Epithelial cell of proximal tubule (primary cell): ENCODE data around the gene SPINT2. TPM values are rescaled to one million over a fixed set of nuclear protein-coding genes. Genes with fewer than 3 reads are reported as not detected.
"Not testable (repeated sequence)": the region's sequence is repeated elsewhere in the genome, so short reads cannot be mapped to it uniquely, and the experiment has no call there.

Experiments used
- DNase-seq: peaks from one replicate; pipeline ENCODE4 v3.0.0-alpha.2; 2011; ENCODE audit warnings: low read depth
- H3K4me3 ChIP-seq: 2 replicates; pipeline ENCODE4 v1.5.1; 2011; ENCODE audit warnings: low read depth, mild to moderate bottlenecking, low read length
- total RNA-seq: library from RNA; depleted of rRNA; stranded (reverse); fragments of >200 nt; gene quantifications from 2 replicates; pipeline ENCODE4 v1.2.3, GENCODE V29; 2015
- TF ChIP-seq, protein P1 (sequence below): conservative IDR thresholded peaks from 2 replicates; pipeline ENCODE4 v1.5.1; 2012; ENCODE audit warnings: low read depth, mild to moderate bottlenecking, low read length

SPINT2 gene
- total RNA-seq, 1 donor from 2014 or later, result 548 TPM

DNA sequence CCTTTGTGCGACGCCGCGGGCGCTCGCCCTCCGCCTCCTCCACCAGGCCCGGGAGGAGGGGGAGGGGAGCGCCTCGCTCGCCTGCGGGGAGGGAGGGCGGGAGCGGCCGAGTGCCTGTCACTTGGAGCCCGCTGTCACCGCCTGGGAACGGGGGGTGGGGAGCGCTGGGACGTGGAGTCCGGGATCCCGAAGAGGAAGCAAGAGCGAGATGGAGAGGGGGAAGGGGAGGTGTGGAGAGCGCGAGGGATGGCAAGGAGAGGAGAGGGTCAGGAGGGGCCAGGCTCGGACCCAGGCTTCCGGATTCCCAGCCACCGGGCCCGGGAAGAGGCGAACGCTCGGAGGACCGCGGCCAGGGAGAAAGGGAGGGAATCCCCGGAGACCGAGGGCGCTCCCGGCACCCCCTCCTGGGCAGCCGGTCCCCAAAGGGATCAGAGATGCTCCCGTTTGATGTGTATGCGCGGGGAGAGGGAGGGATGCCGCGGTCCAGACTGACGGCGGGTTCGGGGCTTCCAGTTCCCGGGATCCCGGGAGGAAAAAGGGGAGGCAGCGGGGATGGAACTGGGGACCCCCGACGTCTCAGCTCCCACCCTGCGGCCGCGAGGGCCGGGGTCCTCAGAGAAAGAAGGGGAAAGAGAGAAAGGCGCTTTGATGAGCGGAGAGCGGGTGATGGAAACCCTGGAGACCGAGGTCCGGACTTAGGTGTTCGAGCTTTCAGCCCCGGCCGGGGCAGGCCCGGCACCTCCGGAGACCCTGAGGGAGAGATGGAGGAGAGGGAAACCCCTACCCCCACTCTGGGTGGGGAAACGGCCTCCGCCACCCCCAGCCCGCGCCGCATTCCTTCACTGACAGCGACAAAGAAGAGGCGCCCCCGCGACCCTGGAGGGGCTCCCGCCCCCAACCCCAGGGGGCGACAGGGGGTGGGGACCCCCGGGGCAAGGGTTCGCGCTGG is 35.6 kb upstream of the SPINT2 start:
- TF ChIP-seq, protein P1, sequence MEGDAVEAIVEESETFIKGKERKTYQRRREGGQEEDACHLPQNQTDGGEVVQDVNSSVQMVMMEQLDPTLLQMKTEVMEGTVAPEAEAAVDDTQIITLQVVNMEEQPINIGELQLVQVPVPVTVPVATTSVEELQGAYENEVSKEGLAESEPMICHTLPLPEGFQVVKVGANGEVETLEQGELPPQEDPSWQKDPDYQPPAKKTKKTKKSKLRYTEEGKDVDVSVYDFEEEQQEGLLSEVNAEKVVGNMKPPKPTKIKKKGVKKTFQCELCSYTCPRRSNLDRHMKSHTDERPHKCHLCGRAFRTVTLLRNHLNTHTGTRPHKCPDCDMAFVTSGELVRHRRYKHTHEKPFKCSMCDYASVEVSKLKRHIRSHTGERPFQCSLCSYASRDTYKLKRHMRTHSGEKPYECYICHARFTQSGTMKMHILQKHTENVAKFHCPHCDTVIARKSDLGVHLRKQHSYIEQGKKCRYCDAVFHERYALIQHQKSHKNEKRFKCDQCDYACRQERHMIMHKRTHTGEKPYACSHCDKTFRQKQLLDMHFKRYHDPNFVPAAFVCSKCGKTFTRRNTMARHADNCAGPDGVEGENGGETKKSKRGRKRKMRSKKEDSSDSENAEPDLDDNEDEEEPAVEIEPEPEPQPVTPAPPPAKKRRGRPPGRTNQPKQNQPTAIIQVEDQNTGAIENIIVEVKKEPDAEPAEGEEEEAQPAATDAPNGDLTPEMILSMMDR, result no peak
- DNase-seq, result no peak
- H3K4me3 ChIP-seq, result no peak overlapping the region

DNA sequence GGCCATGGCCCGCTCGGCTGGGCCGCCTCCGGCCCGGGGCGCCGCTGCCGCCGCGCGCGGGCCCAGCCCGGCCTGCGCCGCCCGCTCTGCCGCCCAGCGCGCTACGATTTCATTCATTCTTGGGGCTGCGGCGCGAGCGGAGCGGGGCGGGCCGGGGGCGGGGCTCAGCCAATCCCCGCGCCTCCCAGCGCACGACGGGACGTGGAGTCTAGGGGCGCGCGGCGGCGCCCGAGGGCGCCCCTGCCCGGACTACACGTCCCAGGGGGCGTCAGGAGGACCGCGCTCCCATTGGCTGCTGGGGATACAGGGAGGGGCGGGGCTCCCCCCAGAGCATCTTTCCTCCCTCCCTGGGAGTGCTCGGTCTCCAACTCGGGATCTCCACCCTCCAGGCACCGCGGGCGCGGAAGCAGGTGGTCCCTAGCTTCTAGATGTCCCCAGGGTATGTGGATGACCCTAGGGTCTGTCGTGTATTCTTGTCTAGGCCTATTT is 34.7 kb upstream of the SPINT2 start:
- H3K4me3 ChIP-seq, result no peak overlapping the region
- TF ChIP-seq, protein P1, result no peak
- no peak for DNase-seq

DNA sequence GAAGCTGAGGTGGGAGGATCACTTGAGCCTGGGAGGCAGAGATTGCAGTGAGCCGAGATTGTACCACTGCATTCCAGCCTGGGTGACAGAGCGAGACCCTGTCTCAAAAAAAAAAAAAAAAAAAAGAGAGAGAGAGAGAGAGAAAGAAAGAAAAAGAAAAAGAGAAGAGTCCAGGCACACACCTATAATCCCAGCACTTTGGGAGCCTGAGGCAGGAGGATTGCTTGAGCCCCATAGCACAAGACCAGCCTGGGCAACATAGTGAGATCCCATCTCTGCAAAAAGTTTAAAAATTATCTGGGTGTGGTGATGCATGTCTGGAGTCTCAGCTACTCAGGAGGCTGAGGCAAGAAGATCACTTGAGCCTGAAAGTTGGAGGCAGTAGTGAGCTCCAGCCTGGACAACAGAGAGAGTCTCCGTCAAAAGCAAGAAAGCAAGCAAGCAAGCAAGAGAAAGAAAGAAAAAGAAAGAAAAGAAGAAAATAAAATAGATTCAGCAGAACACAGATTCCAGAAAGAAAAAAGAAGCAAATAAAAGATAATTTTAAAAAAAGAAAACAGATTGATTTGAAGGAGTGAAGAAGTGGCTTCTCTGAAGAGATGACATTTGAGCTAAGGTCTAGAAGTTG is 33.8 kb upstream of the SPINT2 start:
- H3K4me3 ChIP-seq, DNase-seq: not testable (repeated sequence)

DNA sequence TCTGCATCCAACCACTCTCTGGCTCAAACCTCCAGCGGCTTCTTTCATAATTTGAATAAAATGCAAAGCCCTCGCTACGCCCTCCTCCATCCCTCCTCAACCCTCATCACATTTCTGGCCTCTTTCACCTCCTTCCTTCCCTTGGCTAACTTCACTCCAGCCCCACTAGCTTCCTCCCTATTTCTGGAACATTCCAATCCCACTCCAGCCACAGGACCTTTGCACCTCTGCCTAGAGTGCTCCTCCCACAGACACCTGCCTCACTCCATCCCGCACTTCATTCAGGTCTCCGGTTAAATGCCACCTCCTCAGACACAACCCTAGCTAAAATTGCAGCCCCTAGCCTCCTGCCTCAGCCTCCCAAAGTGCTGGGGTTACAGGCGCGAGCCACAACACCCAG is 32.5 kb upstream of the SPINT2 start:
- TF ChIP-seq, protein P1, result no peak
- no peak overlapping the region for H3K4me3 ChIP-seq
- no peak for DNase-seq

DNA sequence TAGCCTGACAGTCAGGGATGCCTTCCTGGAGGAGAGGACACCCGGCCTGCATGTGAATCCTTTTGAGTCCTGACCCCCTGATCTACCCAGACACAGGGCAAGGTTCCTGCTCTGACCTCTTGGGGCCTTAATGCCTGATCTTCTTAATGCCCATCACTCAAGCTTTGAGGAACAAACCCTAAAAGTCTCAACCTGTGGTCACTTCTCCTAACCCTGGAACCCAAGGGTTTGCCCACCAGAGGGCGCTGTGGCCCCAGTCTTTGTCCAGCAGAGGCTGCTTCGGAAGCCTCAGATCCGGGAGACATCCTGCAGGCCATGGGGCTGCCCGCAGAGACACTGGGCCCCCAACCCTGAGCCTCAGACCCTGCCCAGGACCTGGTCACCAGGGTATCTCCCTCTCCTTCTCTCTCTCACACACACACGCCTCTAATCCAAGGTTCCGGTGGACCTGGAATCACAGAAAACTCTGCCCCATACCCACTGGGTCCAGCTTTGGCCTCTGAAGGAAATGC is 30.6 kb upstream of the SPINT2 start:
- DNase-seq, result no peak
- TF ChIP-seq, protein P1, result peak; percentile 89
- no peak overlapping the region for H3K4me3 ChIP-seq

DNA sequence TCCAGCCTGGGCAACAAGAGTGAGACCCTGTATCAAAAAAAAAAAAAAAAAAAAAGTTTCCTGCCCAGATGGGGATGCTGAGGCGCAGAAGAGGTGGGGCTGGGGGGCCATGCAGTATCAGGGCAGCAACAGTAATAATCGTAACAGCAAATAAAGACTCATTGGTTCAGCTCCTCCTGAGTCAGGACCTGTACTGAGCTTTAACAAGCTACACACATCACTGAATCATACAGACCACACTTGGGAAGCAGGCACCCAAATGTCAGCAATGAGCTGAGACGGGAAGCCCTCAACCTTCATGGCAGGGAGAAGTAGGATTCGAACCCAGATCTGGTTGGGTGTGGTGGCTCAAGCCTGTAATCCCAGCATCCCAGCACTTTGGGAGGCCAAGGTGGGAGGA is 29.8 kb upstream of the SPINT2 start:
- TF ChIP-seq, protein P1, result no peak
- DNase-seq, result no peak
- no peak overlapping the region for H3K4me3 ChIP-seq

DNA sequence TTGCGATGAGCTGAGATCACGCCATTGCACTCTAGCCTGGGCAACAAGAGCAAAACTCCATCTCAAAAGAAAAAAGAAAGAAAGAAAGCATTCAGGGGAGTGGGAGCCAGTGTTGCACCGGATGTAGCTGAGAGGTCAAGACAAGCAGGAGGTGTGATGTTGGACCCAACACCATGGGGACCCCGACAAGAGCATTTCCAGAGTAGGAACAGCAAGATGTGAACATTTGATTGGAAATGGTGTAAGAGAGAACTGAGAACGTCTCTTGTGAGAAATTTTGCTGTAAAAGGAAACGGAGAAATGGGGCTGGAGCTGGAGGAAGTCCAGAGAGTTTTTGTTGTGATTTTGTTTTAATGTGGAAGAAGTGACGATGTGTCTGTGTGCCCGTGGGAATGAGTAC is 24.6 kb upstream of the SPINT2 start:
- no peak for DNase-seq
- no peak overlapping the region for H3K4me3 ChIP-seq
- TF ChIP-seq, protein P1, result no peak
